NCI-H1105 (cell line): ENCODE data around the gene TRIP12.

Experiments
- DNase-seq: peaks from one replicate; lab custom pipeline; 2025; lab: John Stamatoyannopoulos, UW

The TRIP12 gene

DNA sequence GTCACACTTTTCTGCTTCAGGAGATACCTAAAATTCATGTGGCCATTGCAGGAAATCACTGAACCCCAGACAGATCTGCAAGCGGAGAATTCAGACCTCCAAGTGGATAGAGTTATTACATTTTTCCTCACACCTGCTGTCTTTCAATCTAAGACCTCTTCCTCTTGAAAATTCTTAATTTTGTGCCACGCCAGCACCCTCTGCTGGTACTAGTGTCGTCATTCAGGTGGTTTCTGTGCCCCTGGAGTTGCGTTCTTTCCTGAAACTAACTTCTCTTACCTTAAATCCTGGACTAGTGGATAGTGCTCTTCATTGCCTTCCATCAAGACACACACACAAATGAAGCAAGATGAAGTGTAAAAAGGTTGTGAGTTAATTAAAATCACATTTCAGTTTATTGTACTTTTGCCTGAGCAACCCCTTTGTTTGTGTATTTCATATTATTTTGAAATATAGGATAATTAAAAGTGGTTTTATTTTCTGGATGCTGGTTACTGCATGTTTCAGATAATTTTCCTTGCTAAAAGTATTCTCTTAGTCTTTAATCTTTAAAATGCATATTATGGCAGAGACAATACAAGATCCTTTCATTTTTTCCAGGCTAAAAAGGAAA is 205.8 kb downstream of the TRIP12 start:
- DNase-seq = peak; percentile 65

GRCh38 chr2:229714736-229715541 is 206.9 kb downstream of the TRIP12 start:
- DNase-seq = peak; percentile 41

GRCh38 chr2:229714080-229714735 is 207.6 kb downstream of the TRIP12 start, which contains the start of gene DNER:
Gene DNER (minus strand): TSS chr2:229714555. CDS start chr2:229714423, 132 bp downstream.
- peak; percentile 60 for DNase-seq
